PC-9 (cell line): ENCODE results near the gene PURA. TPM values are rescaled to one million over a fixed set of nuclear protein-coding genes. Genes with fewer than 3 reads are reported as not detected.
A peak's percentile ranks its signal among the peaks of the same experiment; 100 is the strongest.

ENCODE experiments used
- BruUV-seq: library from RNA; stranded (reverse); fragments of 400-500 nt; replicated peaks from 2 replicates; lab custom pipeline; 2021; lab: Mats Ljungman, UMichigan
- CTCF ChIA-PET: fragments of 300-600 bp; sonication (Branson Sonifier 250); formaldehyde crosslinking; loops from one replicate; lab custom pipeline; 2022; ENCODE audit warnings: antibody characterized with exemption; lab: Charles Lee
- POLR2A ChIA-PET: fragments of 300-600 bp; sonication (Branson Sonifier 250); formaldehyde crosslinking; loops from one replicate; lab custom pipeline; 2022; ENCODE audit warnings: antibody characterized with exemption; ENCODE audit not compliant: unreplicated experiment; lab: Charles Lee
- DNase-seq, 2 experiments: peaks; one replicate each; pipeline versions ENCODE4 v3.0.0 to v3.0.0-alpha.2; 2015 to 2022; ENCODE audit warnings: mixed read lengths in 1 of 2
- H2AFZ ChIP-seq: fragments of 200-600 bp; sonication (generic); 2 replicates; pipeline ENCODE4 v1.8.1; 2017; ENCODE audit warnings: antibody characterized with exemption
- H3F3A ChIP-seq: fragments of 200-600 bp; sonication (generic); 2 replicates; pipeline ENCODE4 v1.8.1; 2017; ENCODE audit warnings: antibody characterized with exemption, mild to moderate bottlenecking, low read depth; ENCODE audit not compliant: insufficient read depth
- H3K27ac ChIP-seq: fragments of 200-600 bp; sonication (generic); 2 replicates; pipeline ENCODE4 v1.6.1; 2016; ENCODE audit warnings: mixed run types
- H3K27me3 ChIP-seq: fragments of 200-600 bp; sonication (generic); 2 replicates; pipeline ENCODE4 v1.6.1; 2016; ENCODE audit warnings: low read depth, mixed run types; ENCODE audit not compliant: insufficient read depth
- H3K36me3 ChIP-seq: fragments of 200-600 bp; sonication (generic); 2 replicates; pipeline ENCODE4 v1.6.1; 2016; ENCODE audit warnings: low read depth, mixed run types
- H3K4me1 ChIP-seq: fragments of 200-600 bp; sonication (generic); replicated peaks from 2 replicates; pipeline ENCODE4 v1.6.1; 2016; ENCODE audit warnings: mixed run types; ENCODE audit not compliant: insufficient read depth
- H3K4me2 ChIP-seq: fragments of 200-600 bp; sonication (generic); 2 replicates; pipeline ENCODE4 v1.6.1; 2017; ENCODE audit warnings: mixed run types
- H3K4me3 ChIP-seq: fragments of 200-600 bp; sonication (generic); 2 replicates; pipeline ENCODE4 v1.6.1; 2016; ENCODE audit warnings: mixed run types
- H3K79me2 ChIP-seq: fragments of 200-600 bp; sonication (generic); 2 replicates; pipeline ENCODE4 v1.6.1; 2017; ENCODE audit warnings: low read depth, mixed run types
- H3K9me2 ChIP-seq: fragments of 200-600 bp; sonication (generic); 2 replicates; pipeline ENCODE4 v1.8.1; 2017; ENCODE audit warnings: mild to moderate bottlenecking; ENCODE audit not compliant: insufficient read depth
- H3K9me3 ChIP-seq: fragments of 200-600 bp; sonication (generic); 2 replicates; pipeline ENCODE4 v1.8.1; 2016; ENCODE audit warnings: low read depth; ENCODE audit not compliant: insufficient read depth
- H4K20me1 ChIP-seq: fragments of 200-600 bp; sonication (generic); 2 replicates; pipeline ENCODE4 v1.8.1; 2017; ENCODE audit not compliant: insufficient read depth
- EZH2 ChIP-seq: fragments of 200-600 bp; sonication (generic); IDR thresholded peaks from 2 replicates; pipeline ENCODE4 v1.8.0; 2017; ENCODE audit warnings: antibody characterized with exemption, low read depth
- intact Hi-C: fragments of 100-400 bp; cut with micrococcal nuclease; formaldehyde crosslinking; loops from one replicate; pipeline ENCODE4 v1.10.0; 2022; ENCODE audit not compliant: unreplicated experiment
- total RNA-seq: library from RNA; stranded (reverse); gene quantifications from 2 replicates; pipeline ENCODE4 v1.2.3, GENCODE V29; 2021
- TF ChIP-seq, protein P1 (sequence below): fragments of 200-600 bp; sonication (generic); conservative IDR thresholded peaks from 2 replicates; pipeline ENCODE4 v1.6.1; 2017; ENCODE audit warnings: mixed run types, antibody characterized with exemption, mild to moderate bottlenecking, moderate library complexity

Gene PURA
- total RNA-seq, 1 experiment from 2014 or later: 13.6 TPM

DNA sequence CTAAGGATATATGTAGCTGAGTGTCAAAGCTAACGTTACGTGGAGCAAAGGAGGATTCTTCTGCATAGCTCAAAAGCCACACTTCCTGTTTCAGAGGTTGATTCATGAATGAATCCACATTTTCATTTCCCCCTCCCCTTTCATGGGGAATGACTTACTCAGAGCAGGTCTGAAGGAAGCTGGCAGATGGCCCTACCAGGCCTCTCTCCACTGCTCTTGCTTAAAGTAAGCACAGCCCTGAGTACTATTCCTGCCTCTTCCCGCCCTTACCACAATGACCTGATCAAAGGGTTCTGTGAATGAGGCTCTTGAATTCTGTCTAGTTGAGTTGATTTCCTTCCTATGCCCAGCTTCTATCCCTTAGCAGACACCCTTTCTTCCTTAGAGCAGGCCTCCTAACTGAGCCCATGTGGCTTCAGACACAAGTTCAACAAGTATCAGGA lies 18.1 kb downstream of the PURA start:
- H3K36me3 ChIP-seq: no peaks in the 10 kb centered on the region
- H2AFZ ChIP-seq: no peak overlapping the region
- intact Hi-C loops: no loop called here
- no peak for TF ChIP-seq EZH2
- TF ChIP-seq, protein P1, sequence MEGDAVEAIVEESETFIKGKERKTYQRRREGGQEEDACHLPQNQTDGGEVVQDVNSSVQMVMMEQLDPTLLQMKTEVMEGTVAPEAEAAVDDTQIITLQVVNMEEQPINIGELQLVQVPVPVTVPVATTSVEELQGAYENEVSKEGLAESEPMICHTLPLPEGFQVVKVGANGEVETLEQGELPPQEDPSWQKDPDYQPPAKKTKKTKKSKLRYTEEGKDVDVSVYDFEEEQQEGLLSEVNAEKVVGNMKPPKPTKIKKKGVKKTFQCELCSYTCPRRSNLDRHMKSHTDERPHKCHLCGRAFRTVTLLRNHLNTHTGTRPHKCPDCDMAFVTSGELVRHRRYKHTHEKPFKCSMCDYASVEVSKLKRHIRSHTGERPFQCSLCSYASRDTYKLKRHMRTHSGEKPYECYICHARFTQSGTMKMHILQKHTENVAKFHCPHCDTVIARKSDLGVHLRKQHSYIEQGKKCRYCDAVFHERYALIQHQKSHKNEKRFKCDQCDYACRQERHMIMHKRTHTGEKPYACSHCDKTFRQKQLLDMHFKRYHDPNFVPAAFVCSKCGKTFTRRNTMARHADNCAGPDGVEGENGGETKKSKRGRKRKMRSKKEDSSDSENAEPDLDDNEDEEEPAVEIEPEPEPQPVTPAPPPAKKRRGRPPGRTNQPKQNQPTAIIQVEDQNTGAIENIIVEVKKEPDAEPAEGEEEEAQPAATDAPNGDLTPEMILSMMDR: no peak
- POLR2A ChIA-PET: interaction anchor here (0.5 to 1.1 kb wide), 5 partner anchors 10 to 588 kb away, joined by 3 to 7 read pairs (median 3); no protein-coding TSS in a partner anchor
- no peak overlapping the region for H3K4me3 ChIP-seq
- no peaks in the 10 kb centered on the region for H3K27me3 ChIP-seq
- BruUV-seq: no TSS peak
- no peaks in the 10 kb centered on the region for H4K20me1 ChIP-seq
- peaks cover 5% of the 10 kb centered on the region; the same call in 1 of the 2 replicates for H3F3A ChIP-seq
- H3K79me2 ChIP-seq: 0 out of 2 replicates have a peak, but pooled peaks cover 4% of the 10 kb centered on the region
- peak overlapping the region; percentile 35 for H3K4me2 ChIP-seq
- DNase-seq: peak; percentile 40 to 68
- H3K27ac ChIP-seq: no peak overlapping the region
- H3K4me1 ChIP-seq: peaks cover 15% of the 10 kb centered on the region
- H3K9me2 ChIP-seq: no peaks in the 10 kb centered on the region
- CTCF ChIA-PET: interaction anchor here (0.6 to 1.1 kb wide), 2 partner anchors 14 to 163 kb away, joined by 3 to 7 read pairs; no protein-coding TSS in a partner anchor
- no peaks in the 10 kb centered on the region for H3K9me3 ChIP-seq

DNA sequence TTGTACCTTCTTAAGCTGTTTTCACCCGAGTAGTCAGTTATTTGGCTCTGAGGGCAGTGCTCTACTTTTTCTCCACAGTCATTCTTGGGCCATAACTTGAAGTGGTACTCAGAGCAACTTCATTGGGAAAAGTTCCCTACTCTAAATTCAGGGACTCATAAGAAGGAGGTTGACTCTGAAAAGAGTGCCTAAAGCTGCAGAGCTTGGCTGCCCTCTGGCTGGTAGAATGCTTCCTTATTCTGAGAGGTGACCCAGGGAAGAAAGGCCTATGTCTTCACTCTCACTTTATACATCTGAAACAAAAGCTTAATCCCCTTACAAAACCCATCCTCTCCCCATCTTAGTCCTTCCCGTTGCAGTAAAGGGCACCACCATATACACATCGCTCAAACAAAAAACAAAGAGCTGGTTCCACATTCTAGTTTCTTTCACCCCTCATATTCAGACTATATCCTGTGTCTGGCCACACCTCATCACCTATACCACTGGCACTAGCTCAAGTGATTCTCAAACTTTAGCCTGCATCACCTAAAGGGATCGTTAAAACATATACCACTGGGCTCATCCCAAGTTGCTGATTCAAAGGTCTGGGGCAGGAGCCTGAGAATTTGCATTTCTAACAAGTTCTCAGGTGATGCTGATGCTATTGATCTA lies 19.7 kb downstream of the PURA start:
- TF ChIP-seq EZH2: no peak
- TF ChIP-seq, protein P1: no peak
- CTCF ChIA-PET: no interaction called here
- POLR2A ChIA-PET: no interaction called here
- intact Hi-C loops: no loop called here
- no TSS peak for BruUV-seq
- DNase-seq: no peak
- Histone ChIP-seq H3F3A (peaks cover 5% of the 10 kb centered on the region; the same call in 1 of the 2 replicates), H3K4me3 (no peak overlapping the region), H3K27me3 (no peaks in the 10 kb centered on the region), H3K9me2 (no peaks in the 10 kb centered on the region), H3K4me1 (peaks cover 15% of the 10 kb centered on the region), H3K27ac (no peak overlapping the region), H3K4me2 (no peak overlapping the region), H4K20me1 (no peaks in the 10 kb centered on the region), H3K79me2 (0 out of 2 replicates have a peak, but pooled peaks cover 4% of the 10 kb centered on the region), H3K9me3 (no peaks in the 10 kb centered on the region), H3K36me3 (no peaks in the 10 kb centered on the region), H2AFZ (no peak overlapping the region)

DNA sequence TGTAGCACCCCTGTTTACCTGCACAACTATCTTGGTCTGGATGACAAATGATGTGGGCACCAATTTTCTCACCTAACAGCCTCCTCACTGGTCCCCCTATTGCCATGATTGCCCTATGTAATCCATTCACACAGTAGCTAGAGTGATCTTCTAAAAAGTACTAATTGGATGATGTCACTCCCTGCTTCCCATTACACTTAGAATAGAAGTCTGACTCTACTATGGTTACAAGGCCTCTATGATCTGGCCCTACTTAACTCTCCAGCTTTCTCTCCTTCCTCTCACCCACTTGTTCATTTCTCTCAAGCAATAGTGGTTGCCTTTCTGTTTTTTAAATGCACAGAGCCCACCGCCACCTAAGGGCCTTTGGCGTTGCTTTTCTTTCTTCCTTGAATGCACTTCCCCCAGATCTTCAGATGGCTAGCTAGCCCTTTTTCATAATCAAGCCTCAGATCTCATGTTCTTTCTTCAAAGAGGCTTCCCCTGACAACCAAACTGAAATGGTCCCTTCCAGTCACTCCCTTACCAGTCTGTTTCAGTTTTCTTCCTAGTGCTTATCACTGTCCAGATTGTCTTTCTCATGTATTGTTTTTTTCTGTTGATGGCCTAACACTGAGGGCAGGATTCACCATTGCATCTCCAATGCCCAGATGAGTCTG lies 20.5 kb downstream of the PURA start:
- Histone ChIP-seq H2AFZ (no peak overlapping the region), H3K27me3 (no peaks in the 10 kb centered on the region), H3K4me1 (peaks cover 15% of the 10 kb centered on the region), H3K4me2 (no peak overlapping the region), H3K9me2 (no peaks in the 10 kb centered on the region), H3F3A (peaks cover 5% of the 10 kb centered on the region; the same call in 1 of the 2 replicates), H3K27ac (no peak overlapping the region), H3K79me2 (no peaks in the 10 kb centered on the region), H3K36me3 (no peaks in the 10 kb centered on the region), H4K20me1 (no peaks in the 10 kb centered on the region), H3K9me3 (no peaks in the 10 kb centered on the region), H3K4me3 (no peak overlapping the region)
- TF ChIP-seq, protein P1: no peak
- no peak for TF ChIP-seq EZH2
- BruUV-seq: no TSS peak
- no peak for DNase-seq
- ChIA-PET CTCF (no interaction called here), POLR2A (no interaction called here)
- intact Hi-C loops: no loop called here
